Right ventricle myocardium superior (tissue), 1 donor: ENCODE results near the gene PFKFB3. TPM values are rescaled to one million over a fixed set of nuclear protein-coding genes. Genes with fewer than 3 reads are reported as not detected.
"Not testable (repeated sequence)": the region's sequence is repeated elsewhere in the genome, so short reads cannot be mapped to it uniquely, and the experiment has no call there.

Source experiments
- ATAC-seq: fragments of 200-7000 bp; cut with Tn5 transposase; one replicate; pipeline ENCODE4 v1.9.1; 2020; ENCODE audit warnings: mild to moderate bottlenecking; ENCODE audit not compliant: poor library complexity
- DNase-seq: peaks from one replicate; pipeline ENCODE4 v3.0.0-alpha.2; 2020
- intact Hi-C: fragments of 100-400 bp; cut with DNase I; formaldehyde crosslinking; loops from one replicate; pipeline ENCODE4 v1.11.2; 2022
- total RNA-seq: library from RNA; stranded (reverse); fragmentation: NEBNext Ultra II Directional; extraction: Animal tissue kit (Norgen Biotek cat#: 25700); gene quantifications from one replicate; pipeline ENCODE4 v1.2.1, GENCODE V29; 2021
- donor health status: DM: no; HTN: yes; CAD: no; lungs with severe emphysema.

PFKFB3 gene
- total RNA-seq, 1 donor from 2014 or later = 24.7 TPM

- no peak for ATAC-seq
- DNase-seq = no peak
- intact Hi-C loops = no loop called here
These were observed 5.4 kb upstream of the PFKFB3 start for GRCh38 chr10:6197321-6197720.

DNA sequence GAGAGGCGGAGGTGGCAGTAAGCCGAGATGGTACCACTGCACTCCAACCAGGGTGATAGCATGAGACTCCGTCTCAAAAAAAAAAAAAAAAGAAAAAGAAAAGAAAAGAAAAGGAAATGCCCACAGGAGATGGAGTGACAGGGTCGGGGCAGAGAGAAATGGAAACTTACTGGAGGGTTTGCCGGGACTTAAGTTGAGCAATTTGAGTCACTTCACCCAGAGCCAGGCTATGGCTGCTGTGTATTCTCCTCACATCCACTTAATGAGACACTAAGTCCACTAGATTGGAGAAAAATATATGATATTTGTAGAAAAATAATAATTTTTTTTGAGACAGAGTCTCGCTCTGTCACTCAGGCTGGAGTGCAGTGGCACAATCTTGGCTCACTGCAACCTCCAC lies 4.6 kb upstream of the PFKFB3 start:
- intact Hi-C loops = no loop called here
- no peak for DNase-seq
- no peak for ATAC-seq

DNA sequence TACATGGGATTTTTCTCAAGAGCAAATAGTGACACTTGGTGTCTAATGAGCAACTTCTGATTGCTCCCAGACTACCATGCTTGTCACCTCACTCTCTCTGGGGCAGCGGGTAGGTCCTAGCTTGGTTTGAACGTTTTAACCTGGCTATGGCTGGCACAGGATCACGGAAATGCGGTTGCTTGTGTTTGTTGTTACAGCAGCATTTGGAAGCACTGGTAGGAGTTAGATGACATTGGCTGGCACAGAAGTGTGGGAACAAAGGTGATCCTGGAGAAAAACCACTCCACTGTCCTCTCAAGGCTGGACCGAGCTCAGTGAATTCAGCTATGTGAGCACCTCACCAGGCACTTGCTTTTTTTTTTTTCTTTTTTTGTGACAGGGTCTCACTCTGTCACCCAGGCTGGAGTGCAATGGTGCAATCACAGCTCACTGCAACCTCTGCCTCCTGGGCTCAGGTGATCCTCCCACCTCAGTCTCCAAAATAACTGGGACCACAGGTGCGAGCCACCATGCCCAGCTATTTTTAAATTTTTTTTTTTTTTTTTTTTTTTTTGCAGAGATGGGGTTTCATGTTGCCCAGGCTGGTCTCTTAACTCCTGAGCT lies 3.5 kb upstream of the PFKFB3 start:
- ATAC-seq (no peak), DNase-seq (no peak)
- intact Hi-C loops = no loop called here

GRCh38 chr10:6200440-6200733 lies 2.3 kb upstream of the PFKFB3 start:
- ATAC-seq = no peak
- intact Hi-C loops = loop anchor here (2.0 to 5.0 kb wide), 2 partner anchors 36 to 88 kb away; no protein-coding TSS in a partner anchor
- DNase-seq = no peak

DNA sequence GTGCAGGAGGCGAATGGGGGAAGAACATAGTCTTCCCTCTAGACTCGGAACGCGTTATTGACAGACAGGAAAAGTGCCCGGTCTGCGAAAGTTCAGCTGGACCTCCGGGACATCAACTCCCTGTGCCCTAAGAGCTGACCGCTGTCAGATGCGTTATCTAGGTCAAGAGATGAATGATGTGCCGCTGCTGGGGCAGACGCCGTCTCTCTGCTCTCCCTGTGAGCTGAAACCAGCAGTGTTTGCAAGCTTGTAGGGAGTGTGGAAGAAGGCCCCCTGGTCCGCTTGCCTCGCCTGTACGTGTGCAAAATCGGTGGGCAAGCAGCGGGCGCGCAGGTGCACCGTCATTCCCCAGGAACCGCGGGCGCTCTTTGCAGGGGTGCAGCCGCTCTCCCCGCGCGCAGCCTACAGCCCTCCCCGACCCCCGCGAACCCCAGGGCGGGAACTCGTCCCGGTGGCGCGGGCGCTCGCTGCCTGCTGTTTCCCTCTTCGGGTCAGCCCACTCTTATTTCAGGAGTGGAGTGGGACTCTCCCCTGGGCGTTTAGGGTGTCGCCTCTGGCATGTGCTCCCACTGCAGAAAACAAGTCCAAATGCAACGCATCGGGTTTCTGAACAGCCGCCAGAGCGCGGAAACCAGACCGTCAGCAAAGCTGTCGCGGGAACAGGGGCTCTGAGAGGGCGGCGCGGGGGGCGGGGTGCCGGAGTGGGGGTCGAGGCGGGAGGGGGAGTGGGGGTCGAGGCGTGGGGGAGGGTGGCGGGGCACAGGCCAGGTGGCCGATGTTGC lies 1.8 kb upstream of the PFKFB3 start:
- DNase-seq (peak; percentile 69), ATAC-seq (peak; percentile 1)
- intact Hi-C loops = loop anchor here (2.0 to 5.0 kb wide), 2 partner anchors 36 to 89 kb away; no protein-coding TSS in a partner anchor

DNA sequence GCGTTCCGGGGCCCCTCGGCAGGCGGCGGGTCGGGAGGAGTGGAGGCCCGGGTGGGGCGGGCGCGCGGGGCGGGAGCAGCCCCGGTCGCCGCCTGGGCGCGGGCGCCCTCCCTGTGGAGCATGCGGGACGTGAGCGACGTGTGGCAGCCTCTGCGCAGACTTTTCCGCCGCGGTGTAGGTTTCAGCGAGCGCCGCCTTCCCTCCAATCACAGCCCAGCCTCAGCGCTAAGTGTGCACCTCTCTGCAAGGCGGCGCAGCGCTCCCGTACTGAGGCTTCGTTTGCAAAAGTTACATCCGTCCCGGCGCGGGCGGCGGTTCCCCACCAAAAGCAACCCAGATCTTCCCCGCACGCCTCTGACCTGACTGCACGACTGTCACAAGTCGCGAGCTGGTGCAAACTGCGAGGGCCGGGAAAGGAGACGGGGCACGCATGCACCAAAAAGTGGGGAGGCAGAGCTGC lies 1.2 kb upstream of the PFKFB3 start:
- ATAC-seq (peak; percentile 69), DNase-seq (peak; percentile 87)
- intact Hi-C loops = loop anchor here (2.0 to 5.0 kb wide), 2 partner anchors 37 to 89 kb away; no protein-coding TSS in a partner anchor

DNA sequence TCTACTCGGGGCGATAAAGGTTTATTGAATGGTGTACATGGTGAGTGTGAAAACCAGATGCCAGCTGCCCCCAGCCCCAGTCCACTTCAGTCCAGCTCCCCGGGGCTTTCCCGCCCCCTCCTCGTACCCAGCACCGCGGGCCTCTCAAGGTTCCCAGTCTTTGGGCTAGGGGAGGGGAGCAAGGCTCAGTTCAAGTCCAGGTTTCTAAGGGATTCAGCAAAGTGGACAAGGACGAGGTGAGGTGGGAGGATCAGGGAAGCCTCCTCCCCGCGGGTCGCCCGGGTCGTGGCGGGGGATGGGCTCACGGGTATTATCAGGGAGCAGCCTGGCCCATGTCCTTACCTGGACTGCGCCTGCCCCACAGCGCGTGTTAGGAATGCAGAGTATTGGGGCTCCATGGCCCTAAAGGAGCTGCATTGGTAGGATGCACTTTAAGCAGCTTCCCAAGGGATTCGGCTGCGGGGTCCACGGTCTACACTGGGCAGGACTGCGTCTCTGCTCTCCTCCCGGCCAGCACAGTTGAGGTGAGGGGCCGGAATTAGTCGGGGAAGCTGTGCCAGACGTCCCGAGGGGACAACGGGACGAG lies 541 bp upstream of the PFKFB3 start:
- DNase-seq = no peak
- intact Hi-C loops = loop anchor here (2.0 to 5.0 kb wide), 2 partner anchors 90 to 199 kb away; no protein-coding TSS in a partner anchor
- peak; percentile 21 for ATAC-seq

DNA sequence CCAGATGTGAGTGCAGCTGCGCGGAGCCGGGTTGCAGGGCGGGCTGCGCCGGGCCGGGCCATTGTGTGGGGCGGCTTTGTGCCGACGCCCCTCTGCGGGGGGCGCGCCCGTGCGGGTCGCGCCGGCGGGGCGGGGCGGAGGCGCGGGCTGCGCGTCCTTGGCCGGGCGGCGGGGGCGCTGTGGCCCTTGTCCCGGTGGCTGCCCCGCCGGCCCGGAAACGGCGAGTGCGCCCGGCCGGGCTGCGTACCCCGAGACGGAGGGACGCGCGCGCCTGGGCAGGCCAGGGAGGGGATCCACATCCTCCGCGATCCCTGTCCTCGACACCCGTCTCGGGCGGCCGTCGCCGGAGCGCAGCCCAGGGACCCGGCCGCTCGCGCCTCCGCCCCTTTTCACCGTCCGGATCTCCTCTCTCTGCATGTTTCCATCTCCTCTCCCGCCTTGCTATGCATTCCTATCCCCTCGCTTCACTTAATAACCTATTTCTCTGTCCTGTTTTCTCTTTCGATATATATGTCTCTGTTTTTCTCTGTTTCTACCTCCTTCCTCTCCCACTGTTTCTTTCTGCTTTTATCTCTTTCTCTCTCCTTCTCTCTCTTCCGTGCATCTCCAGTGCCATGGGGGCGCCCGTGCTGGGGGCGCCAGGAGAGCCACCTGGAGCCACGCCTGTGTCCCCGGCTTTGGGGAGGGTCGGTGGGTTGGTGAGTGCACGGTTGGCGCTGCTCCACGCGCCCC lies 765 bp downstream of the PFKFB3 start:
- ATAC-seq (peak; percentile 51), DNase-seq (peak; percentile 83)
- intact Hi-C loops = loop anchor here (2.0 to 5.0 kb wide), 2 partner anchors 91 to 197 kb away; no protein-coding TSS in a partner anchor

GRCh38 chr10:6204063-6204340 lies 1.3 kb downstream of the PFKFB3 start:
- intact Hi-C loops = loop anchor here (5.0 kb wide), 1 partner anchor 92 kb away; no protein-coding TSS in a partner anchor
- DNase-seq (peak; percentile 72), ATAC-seq (no peak)

DNA sequence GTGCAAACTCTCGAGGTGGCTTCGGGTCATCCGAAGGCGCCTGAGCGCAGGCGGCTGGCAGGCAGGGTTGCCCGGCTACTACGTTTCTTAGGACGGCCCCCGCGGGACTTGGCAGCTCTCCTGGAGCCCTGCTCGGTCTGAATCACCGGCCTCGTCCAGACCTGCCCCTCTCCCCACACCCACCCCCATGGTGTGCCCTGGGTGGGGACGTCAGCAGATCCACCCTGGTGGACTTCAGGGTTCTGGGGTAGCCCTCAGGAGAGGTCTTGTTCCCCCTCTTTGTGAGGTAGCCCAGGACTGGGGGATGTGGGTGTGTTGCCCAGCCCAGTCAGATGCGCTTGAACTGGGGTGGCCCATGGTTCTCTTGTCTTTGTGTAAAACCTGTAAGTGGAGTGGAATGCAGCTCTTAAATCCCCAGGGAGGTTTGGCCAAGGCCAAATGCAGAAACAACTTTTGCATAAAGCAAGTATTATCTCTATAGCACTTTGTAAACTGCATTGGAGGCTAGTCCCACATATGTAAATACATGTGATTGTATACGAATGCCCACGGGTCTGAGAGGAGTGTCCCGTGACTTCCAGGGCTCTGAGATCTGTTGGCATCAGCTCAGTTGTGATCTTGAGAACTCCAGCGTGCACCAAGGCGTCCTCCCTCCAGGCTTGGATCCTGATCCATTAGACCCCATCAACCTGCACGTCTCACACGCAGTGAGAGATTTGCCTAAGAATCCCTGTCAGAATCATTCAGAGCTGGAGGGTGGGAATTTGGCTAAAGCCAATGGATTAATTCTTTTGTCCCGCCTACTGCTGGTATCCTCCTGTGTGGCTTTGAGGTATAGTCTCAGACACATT lies 1.8 kb downstream of the PFKFB3 start:
- ATAC-seq = no peak
- intact Hi-C loops = loop anchor here (5.0 kb wide), 1 partner anchor 92 kb away; no protein-coding TSS in a partner anchor
- DNase-seq = peak; percentile 77

- intact Hi-C loops, ATAC-seq, DNase-seq: not testable (repeated sequence)
These were observed 3.8 kb downstream of the PFKFB3 start for GRCh38 chr10:6206486-6206885.

- intact Hi-C loops = no loop called here
- DNase-seq (no peak), ATAC-seq (no peak)
These were observed 4.9 kb downstream of the PFKFB3 start for GRCh38 chr10:6207658-6208057.

DNA sequence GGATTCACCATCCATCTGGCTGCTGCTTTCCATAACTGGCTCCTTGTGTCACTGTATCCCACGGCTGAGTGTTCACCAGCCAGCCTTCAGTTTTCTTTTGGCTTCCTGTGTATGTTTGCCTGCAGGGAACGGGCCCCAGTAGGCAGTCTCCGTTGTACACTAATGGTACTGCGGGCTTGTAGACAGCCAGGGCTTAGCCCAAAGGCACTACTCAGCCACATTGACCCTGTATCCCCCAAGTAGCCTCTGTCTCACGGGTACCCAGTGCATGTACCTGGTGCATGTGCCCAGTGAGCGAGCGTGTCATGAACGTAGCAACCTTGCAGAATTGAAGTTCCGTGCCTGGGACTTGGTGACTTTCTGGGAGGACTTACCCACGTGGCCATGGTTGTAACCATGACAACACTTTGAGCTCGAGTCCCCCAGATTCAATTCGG lies 6.1 kb downstream of the PFKFB3 start:
- DNase-seq = no peak
- intact Hi-C loops = no loop called here
- no peak for ATAC-seq

DNA sequence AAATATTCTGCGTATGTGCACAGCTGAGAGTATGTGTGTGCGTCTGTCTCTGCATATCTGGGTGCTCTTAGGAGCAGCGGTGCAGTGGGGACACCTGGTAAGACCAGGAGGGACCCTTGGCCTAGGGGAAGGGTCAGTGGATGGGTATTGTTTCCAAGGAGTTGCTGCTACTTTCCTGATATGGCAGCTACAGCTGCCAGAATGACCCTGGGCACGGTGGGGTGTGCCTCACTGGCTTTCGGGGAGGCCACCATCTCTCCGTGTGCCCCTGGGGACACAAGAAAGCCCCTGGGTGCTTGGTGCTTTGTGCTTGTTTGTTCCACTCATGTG lies 8.6 kb downstream of the PFKFB3 start:
- DNase-seq (no peak), ATAC-seq (no peak)
- intact Hi-C loops = no loop called here

- intact Hi-C loops = no loop called here
- peak; percentile 78 for ATAC-seq
- DNase-seq = peak; percentile 65
These were observed 9.2 kb downstream of the PFKFB3 start for GRCh38 chr10:6211671-6212635.

GRCh38 chr10:6212806-6213205 lies 10.1 kb downstream of the PFKFB3 start:
- ATAC-seq (no peak), DNase-seq (no peak)
- intact Hi-C loops = no loop called here

DNA sequence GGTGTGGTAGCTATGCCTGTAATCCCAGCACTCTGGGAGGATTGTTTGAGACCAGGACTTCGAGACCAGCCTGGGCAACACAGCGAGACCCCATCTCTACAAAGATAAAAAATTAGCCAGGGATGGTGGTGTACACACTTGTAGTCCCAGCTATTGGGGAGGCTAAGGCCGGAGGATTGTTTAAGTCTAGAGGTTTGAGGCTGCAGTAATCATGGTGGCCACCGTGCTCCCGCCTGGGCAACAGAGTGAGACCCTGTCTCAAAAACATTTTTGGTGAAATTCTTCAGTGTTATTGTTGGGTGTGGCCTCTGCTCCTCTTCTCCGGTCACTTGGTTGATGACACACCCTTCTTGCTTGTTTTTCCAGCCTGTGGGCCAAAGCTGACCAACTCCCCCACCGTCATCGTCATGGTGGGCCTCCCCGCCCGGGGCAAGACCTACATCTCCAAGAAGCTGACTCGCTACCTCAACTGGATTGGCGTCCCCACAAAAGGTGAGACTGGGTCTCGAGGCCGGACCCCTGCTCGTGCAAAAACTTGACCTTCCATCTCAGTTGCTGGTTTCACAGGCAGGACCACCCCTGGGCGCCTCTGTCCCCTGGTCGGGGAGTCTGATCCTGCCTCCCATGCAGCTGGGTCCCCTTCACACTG lies 10.6 kb downstream of the PFKFB3 start:
- DNase-seq = no peak
- no peak for ATAC-seq
- intact Hi-C loops = no loop called here
